HCT116 (cell line): Measurements from ENCODE around the gene EHD1. TPM values are rescaled to one million over a fixed set of nuclear protein-coding genes. Genes with fewer than 3 reads are reported as not detected.

Experiments
- ATAC-seq: fragments of 200-7000 bp; cut with Tn5 transposase; 2 replicates; pipeline ENCODE4 v1.9.1; 2020; ENCODE audit warnings: mild to moderate bottlenecking, moderate library complexity
- BruUV-seq: library from RNA; stranded (reverse); fragments of 400-500 nt; replicated peaks from 2 replicates; lab custom pipeline; 2021; lab: Mats Ljungman, UMichigan
- CTCF ChIA-PET: fragments of 300-600 bp; sonication (Branson Sonifier 250); formaldehyde crosslinking; loops from one replicate; lab custom pipeline; 2021; ENCODE audit warnings: antibody characterized with exemption; lab: Charles Lee
- POLR2A ChIA-PET: fragments of 300-600, 350-600 bp; sonication (Branson Sonifier 250); formaldehyde crosslinking; loops from one replicate; lab custom pipeline; 2021; ENCODE audit warnings: antibody characterized with exemption; lab: Charles Lee
- RAD21 ChIA-PET, 2 experiments: fragments of 300-600 bp; sonication (Branson Sonifier 250); formaldehyde crosslinking; loops; one replicate each; lab custom pipeline; 2023; ENCODE audit warnings: low total read pairs in 2 of 2; ENCODE audit not compliant: uncharacterized antibody in 2 of 2, unreplicated experiment in 2 of 2, low non-redundant PET in 1 of 2; lab: Charles Lee
- DNase-seq: peaks from one replicate; pipeline ENCODE4 v3.0.0-alpha.2; 2010; ENCODE audit warnings: low read depth, low spot score
- H2AFZ ChIP-seq: fragments of 200-600 bp; shearing (Covaris generic), sonication (generic); 2 replicates; pipeline ENCODE4 v1.6.1; 2017; ENCODE audit warnings: low read depth, mixed run types, mixed read lengths, antibody characterized with exemption, low read length; ENCODE audit not compliant: poor library complexity, severe bottlenecking
- H3K27ac ChIP-seq: 2 replicates; pipeline ENCODE4 v1.5.1; 2012; ENCODE audit warnings: low read depth, low read length
- H3K27me3 ChIP-seq: fragments of 200-600 bp; sonication (generic); 2 replicates; pipeline ENCODE4 v1.6.1; 2016; ENCODE audit warnings: mixed run types, low read length, mixed read lengths; ENCODE audit not compliant: insufficient read depth
- H3K36me3 ChIP-seq, 2 experiments: fragments of 200-500 bp in 1 of 2; fragments of 200-600 bp in 1 of 2; sonication (Bioruptor generic) in 1 of 2; sonication (generic) in 1 of 2; 2 replicates each; pipeline versions ENCODE4 v1.5.1 to v1.6.1; 2014 to 2016; ENCODE audit warnings: low read length in 2 of 2, inconsistent platforms in 1 of 2, mixed read lengths in 1 of 2, mixed run types in 1 of 2; ENCODE audit not compliant: insufficient read depth in 2 of 2, control insufficient read depth in 1 of 2
- H3K4me1 ChIP-seq, 2 experiments: fragments of 200-600 bp in 1 of 2; sonication (generic) in 1 of 2; 2 replicates each; pipeline versions ENCODE4 v1.5.1 to v1.6.1; 2012 to 2017; ENCODE audit warnings: low read length in 2 of 2, inconsistent platforms in 1 of 2, mild to moderate bottlenecking in 1 of 2, mixed read lengths in 1 of 2, mixed run types in 1 of 2, moderate library complexity in 1 of 2; ENCODE audit not compliant: insufficient read depth in 2 of 2, control insufficient read depth in 1 of 2
- H3K4me2 ChIP-seq: fragments of 200-600 bp; sonication (generic); 2 replicates; pipeline ENCODE4 v1.6.1; 2017; ENCODE audit warnings: mixed run types, low read length, mixed read lengths
- H3K4me3 ChIP-seq, 2 experiments: fragments of 200-600 bp in 1 of 2; sonication (generic) in 1 of 2; replicated peaks in 1 of 2; 2 replicates each; pipeline ENCODE4 v1.5.1; 2011 to 2016; ENCODE audit warnings: low read length in 2 of 2, control low read depth in 1 of 2, low read depth in 1 of 2, mild to moderate bottlenecking in 1 of 2, mixed read lengths in 1 of 2, mixed run types in 1 of 2
- H3K79me2 ChIP-seq: fragments of 200-600 bp; sonication (generic); 2 replicates; pipeline ENCODE4 v1.6.1; 2017; ENCODE audit warnings: mild to moderate bottlenecking, mixed run types, low read length, moderate library complexity, mixed read lengths; ENCODE audit not compliant: insufficient read depth
- H3K9ac ChIP-seq: fragments of 200-600 bp; sonication (generic); 2 replicates; pipeline ENCODE4 v1.6.1; 2016; ENCODE audit warnings: low read length, mixed read lengths
- H3K9me2 ChIP-seq: fragments of 200-600 bp; sonication (generic), shearing (Covaris generic); 2 replicates; pipeline ENCODE4 v1.6.1; 2017; ENCODE audit warnings: mixed run types, mild to moderate bottlenecking, moderate library complexity; ENCODE audit not compliant: insufficient read depth
- H3K9me3 ChIP-seq, 2 experiments: fragments of 200-500 bp in 1 of 2; fragments of 200-600 bp in 1 of 2; sonication (Bioruptor generic) in 1 of 2; sonication (generic) in 1 of 2; 2 replicates each; pipeline ENCODE4 v1.6.1; 2014 to 2017; ENCODE audit warnings: low read length in 2 of 2, mixed read lengths in 2 of 2, inconsistent platforms in 1 of 2, low read depth in 1 of 2, mild to moderate bottlenecking in 1 of 2, mixed run types in 1 of 2, moderate library complexity in 1 of 2; ENCODE audit not compliant: control insufficient read depth in 1 of 2, insufficient read depth in 1 of 2
- H4K20me1 ChIP-seq: fragments of 200-600 bp; sonication (generic), shearing (Covaris generic); 2 replicates; pipeline ENCODE4 v1.6.1; 2017; ENCODE audit warnings: mixed run types, mild to moderate bottlenecking, moderate library complexity; ENCODE audit not compliant: insufficient read depth
- POLR2AphosphoS5 ChIP-seq: IDR thresholded peaks from 2 replicates; pipeline ENCODE4 v1.6.1; 2011; ENCODE audit warnings: mild to moderate bottlenecking, low read depth, low read length, moderate library complexity
- RAD21 ChIP-seq: IDR thresholded peaks from 2 replicates; pipeline ENCODE4 v1.6.1; 2012; ENCODE audit warnings: low read depth, mild to moderate bottlenecking
- intact Hi-C: fragments of 100-400 bp; cut with micrococcal nuclease; formaldehyde crosslinking; loops from 2 replicates; pipeline ENCODE4 v1.10.0; 2022
- total RNA-seq: library from RNA; stranded (reverse); gene quantifications from one replicate; pipeline ENCODE4 v1.2.1, GENCODE V29; 2021; ENCODE audit not compliant: unreplicated experiment

The EHD1 gene
- total RNA-seq, 1 experiment from 2014 or later: 48.1 TPM

DNA sequence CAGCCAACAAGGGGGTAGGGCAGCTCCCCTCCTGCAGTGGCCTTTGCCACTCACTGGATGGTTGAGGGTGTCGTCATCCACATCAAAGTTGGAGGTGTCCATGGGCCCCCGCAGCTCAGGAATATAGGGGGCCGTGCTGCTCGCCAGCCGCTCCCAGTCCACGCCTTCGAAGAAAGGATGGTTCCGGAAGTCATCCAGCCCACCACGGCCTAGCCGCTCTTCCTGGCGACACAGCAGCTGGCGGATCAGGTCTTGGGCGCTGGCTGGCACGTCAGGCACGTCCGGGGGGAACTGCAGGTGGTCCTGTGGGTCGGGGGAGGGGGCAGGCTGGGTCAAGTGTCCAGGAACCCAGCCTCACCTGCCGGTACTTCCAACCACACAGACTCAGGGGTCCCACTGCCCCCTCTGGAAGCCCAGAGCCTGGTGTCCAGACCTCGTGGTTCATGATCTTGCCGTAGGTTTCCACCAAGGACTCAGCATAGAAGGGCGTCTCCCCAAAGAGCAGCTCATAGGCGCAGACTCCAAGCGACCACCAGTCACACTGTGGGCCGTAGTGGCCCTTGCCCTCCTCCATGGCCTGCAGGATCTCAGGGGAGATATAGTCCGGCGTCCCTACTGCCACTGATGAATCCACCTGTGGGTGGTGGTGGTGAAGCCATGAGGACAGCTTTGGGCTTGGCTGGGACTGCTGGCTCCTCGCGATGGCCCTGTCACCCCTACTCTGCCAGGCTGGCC is 39.7 kb downstream of the EHD1 start:
- intact Hi-C loops: no loop called here
- H3K9ac ChIP-seq: no peak overlapping the region
- ATAC-seq: no peak
- CTCF ChIA-PET: no interaction called here
- no TSS peak for BruUV-seq
- peaks cover 18% of the 10 kb centered on the region for H3K79me2 ChIP-seq
- DNase-seq: no peak
- no peak overlapping the region for H3K4me3 ChIP-seq
- no peaks in the 10 kb centered on the region for H3K27me3 ChIP-seq
- H3K9me3 ChIP-seq: no peaks in the 10 kb centered on the region
- no peak overlapping the region for H3K27ac ChIP-seq
- no peaks in the 10 kb centered on the region for H4K20me1 ChIP-seq
- POLR2A ChIA-PET: no interaction called here
- no peak for TF ChIP-seq POLR2AphosphoS5
- H3K4me1 ChIP-seq: peaks cover 27 to 39% of the 10 kb centered on the region in 2 experiments
- RAD21 ChIA-PET: no interaction called here
- H3K36me3 ChIP-seq: peaks cover 6 to 10% of the 10 kb centered on the region in 2 experiments; a peak in 3 of 4 replicates
- no peak overlapping the region for H3K4me2 ChIP-seq
- no peak overlapping the region for H2AFZ ChIP-seq
- H3K9me2 ChIP-seq: no peaks in the 10 kb centered on the region

DNA sequence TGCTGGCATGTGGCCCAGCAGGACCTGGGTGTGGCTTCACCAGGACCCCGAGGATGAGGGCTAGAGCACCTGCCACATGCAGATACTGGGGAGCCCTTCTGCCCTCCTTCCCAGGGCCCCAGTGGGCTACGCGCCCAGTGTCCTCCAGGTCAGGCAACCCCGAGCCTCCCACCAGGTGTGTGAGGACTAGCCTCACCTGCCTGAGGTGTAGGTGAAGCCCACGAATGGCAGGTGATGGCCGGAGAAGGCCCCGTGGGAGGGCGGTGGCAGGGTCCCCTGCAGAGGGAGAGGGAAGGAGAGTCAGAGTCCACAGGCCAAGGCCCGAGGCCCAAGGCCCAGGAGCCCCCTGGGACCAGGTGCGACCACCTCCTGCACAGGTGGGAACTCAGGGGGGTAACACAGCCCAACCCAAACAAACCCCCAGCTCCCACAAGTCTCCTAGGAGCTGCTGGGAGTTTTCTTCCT is 40.5 kb downstream of the EHD1 start:
- no peaks in the 10 kb centered on the region for H3K9me2 ChIP-seq
- no peak overlapping the region for H3K4me3 ChIP-seq
- BruUV-seq: no TSS peak
- ChIA-PET POLR2A (no interaction called here), RAD21 (no interaction called here), CTCF (no interaction called here)
- no peaks in the 10 kb centered on the region for H4K20me1 ChIP-seq
- H3K27me3 ChIP-seq: no peaks in the 10 kb centered on the region
- ATAC-seq (no peak), DNase-seq (no peak)
- no peak overlapping the region for H3K9ac ChIP-seq
- peaks cover 27 to 31% of the 10 kb centered on the region in 2 experiments for H3K4me1 ChIP-seq
- no peak overlapping the region for H3K27ac ChIP-seq
- no peak for TF ChIP-seq RAD21
- intact Hi-C loops: no loop called here
- peaks cover 11 to 15% of the 10 kb centered on the region in 2 experiments; a peak in 3 of 4 replicates for H3K36me3 ChIP-seq
- H2AFZ ChIP-seq: no peak overlapping the region
- H3K4me2 ChIP-seq: no peak overlapping the region
- H3K9me3 ChIP-seq: no peaks in the 10 kb centered on the region
- peaks cover 13% of the 10 kb centered on the region for H3K79me2 ChIP-seq
